ENCODE data around the gene CYB561. TPM values are rescaled to one million over a fixed set of nuclear protein-coding genes. Genes with fewer than 3 reads are reported as not detected.
A peak's percentile ranks its signal among the peaks of the same experiment; 100 is the strongest.

CYB561 gene
- total RNA-seq, 1 donor from 2014 or later = 35.9 TPM

DNA sequence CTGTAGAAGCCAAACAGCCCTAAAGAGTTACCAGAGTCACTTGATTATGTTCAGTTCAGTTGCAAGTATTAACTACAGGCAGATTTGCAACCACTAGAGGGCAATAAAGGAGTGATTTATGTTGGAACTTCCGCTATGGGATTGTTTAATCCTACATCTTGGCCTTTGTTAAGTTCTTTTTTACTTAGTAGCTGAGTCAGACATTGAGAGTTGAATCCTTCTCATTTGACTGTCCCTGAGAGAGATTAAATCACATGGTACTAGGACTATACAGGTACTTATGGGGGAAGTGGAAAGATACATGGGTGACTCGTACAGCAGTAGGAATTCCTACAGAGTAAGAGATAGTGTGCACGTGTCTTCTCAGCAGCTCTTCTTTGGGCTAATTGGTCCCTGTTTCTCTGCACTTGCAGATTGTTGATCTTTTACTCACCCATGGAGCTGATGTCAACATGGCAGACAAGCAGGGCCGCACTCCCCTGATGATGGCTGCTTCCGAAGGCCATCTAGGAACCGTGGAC, 40.3 kb downstream of the CYB561 start:
- DNase-seq = peak; percentile 86

DNA sequence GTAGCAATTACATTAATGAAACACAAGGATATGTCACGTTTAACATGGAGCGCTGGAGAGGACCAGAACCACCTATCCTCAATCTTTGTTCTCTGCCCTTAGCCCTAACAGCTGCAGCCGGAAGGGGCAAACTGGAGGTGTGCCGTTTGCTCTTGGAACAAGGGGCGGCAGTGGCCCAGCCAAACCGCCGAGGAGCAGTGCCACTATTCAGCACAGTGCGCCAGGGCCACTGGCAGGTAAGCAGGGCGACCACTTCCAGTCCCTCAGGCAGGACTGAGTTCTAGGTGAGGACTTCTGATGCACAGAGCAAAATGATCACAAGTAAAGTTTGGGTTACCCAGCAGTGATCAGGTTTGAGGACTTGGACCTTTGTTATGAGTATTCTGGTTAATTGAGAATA, 41.1 kb downstream of the CYB561 start:
- no peak for DNase-seq

DNA sequence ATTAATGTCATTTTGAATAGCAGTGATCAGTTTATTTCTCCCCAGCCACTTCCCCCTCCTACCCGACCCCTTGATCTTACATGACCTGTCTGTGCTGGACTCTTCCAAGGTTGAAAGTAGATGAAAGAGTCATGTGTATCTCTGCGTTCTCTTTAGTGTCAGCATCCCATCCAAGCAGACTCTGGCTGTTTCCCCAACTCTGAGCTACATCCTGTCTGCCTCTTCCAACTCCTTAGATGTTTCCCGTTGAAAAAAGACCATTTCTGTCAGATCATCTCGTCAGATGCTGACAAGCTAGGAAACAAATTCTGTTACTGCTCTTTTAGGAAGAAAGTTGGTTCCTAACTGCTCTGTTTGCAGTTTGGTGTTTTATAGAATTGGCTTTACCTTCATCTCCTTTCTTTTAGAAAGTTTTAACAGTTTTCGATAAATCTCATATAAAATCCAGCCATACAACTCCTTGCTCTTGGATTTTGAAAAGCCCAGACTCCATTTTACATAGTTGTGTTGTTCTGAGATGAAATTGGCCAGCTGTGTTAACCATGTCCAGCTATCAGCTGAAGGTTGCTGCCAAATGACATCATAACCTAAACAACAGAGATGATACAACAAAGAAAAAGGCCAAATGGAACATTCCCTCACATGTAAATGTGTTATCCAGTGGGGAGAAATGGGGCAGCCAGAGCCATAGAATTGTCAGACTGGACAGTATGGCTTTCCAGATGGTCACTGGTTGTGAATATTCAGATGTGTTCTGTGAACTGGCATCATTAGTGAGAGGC, 43.5 kb downstream of the CYB561 start:
- no peak for DNase-seq

DNA sequence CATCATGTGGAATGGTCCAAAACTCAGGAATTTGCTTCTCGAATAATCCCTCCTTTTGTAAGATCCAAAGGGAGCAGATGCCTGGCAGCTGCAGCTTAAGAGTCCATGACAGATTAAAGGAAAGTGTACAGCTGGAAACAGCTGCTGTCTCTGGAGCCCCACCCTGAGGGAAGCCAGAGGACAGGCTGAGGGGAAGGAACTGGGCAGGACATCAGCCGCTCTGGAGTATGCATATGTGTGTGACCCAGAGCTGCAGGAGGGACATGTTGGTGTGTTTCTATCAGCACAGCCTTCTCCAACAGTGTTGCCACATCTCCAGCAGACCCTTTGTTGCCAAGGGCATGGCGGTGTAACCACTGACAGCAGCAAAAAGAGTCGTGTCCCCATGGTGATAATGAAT, 46.2 kb downstream of the CYB561 start:
- no peak for DNase-seq

DNA sequence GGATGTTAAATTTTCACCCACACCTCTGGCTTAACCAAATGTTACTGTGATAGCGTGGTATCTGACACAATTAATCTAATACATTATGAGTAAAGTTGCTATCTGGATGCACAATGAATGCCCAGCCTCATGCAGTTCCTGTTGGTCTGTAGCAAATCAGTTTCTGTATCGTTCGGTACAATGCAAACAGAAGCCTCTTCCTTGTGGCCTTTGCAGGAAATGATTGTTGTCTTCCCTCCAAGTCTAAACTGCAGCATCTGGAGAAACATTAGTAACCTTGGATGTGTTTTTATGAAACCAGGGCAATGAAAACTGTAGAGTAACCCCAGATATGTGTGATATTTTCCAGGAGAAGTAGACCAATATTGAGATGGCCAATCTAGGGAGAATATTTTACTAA, 46.8 kb downstream of the CYB561 start:
- peak; percentile 57 for DNase-seq

DNA sequence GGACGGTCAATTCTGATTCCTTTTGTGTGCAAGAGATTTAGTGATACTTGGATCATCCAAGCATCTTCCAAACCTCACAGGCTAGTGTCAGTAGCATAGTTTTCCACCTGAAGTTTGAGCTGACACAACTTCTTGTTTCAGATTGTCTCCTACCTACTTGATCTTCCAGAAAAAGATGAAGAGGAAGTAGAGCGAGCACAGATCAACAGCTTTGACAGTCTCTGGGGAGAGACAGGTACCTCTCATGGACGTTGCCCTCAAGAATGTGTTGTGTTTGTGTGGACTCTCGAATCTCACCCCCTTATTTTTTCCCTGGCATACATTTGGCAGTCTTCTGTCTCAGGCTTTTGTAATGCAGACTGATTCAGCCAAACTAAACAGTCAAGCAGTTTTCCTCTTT, 47.4 kb downstream of the CYB561 start:
- DNase-seq = no peak

DNA sequence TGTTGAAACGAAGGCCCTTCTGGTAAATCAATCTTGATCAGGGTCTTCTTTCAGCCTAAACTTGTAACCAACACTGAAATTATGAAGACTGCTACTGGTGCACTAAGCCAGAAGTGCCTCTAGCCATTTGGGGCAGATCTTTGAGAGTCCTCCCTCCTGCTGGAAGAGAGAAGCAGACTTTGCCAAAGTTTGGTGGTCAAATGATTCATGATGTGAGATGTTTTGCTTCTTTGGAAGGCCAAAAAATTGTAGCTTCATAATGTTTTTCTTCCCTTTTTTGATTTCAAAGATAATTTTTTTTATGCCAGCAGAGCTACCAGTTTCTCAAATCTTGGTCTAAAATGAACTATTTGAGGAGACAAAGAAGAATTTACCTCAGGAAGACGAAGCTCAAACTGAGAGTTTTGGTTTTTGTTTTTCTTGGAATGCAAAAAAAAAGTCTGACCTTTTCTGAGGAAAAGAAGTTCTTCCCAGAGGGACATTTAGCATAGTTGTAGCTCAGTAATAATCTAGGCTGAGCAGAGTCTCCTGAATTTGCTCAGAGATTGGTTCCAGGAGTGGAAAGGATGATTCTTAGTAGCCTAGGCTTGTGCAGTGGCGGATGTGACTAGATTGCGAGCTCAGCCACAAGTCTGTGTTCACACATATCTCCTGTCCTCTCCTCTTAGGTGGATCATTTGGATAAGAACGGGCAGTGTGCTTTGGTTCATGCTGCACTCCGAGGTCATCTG, 50.9 kb downstream of the CYB561 start:
- DNase-seq = no peak

DNA sequence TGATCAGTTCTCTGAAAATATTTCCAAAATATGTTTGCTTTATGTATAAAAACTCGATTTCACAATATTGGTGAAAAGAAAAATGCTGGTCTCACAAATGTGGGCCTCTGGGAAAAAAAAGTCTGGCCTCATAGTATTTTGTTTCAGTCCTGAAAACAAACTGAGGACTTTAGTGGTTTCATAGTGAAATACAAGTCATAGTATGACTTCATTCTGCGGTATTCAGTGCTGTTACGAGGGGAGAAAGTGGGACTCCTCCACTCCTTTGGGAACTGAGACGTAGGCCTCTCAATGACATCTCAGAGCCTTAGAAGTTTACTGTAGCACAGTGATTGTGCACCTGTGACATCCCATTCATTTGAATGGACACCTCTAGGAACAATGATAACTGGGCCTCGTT, 56.0 kb downstream of the CYB561 start:
- no peak for DNase-seq

DNA sequence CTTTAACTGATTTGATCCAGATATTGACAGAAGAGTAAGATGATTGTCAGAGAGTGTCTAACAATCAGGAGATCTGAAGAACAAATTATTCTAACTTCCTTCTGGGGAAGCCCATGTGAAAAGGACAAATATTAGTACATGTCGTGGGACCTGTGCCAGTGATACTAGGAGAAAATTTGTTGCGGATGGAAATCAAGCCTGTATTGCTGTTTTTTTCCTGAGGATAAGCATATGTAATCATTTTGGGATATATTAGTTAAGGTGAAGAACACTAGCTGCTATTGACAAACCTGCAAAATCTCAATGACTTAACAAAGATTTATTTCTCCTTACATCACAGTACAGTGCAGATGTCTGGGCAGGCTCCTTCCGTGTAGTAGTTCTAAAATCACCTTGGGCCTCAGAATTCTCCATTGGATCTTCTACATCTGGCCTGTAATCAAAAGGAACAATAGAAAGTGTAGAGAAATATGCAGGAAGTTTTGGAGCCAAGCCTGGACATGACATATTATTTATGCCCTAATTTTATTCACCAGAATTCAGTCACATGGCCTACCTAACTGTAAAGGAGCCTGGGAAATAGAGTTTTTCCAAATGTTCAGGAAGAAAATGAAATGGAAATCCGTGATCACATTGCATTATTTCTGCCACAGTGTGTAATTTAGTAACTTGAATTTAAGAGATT, 58.3 kb downstream of the CYB561 start:
- no peak for DNase-seq

DNA sequence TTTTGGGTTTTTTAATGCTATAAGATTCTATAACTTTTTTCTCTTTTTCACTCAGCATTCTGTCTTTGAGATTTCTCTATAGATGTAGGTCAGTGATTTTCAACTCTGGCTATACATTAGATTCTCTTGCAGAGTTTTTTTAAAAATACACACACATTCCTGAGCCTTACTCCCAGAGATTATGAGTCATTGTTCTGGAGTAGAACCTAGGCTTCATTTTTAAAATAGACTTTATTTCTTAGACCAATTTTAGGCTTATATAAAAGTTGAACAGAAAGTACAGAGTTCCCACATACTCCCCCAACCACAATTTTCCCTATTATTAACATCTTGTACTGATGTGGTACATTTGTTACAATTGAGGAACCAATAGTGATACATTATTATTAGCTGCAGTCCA, 63.3 kb downstream of the CYB561 start:
- no peak for DNase-seq

Other genes with a start within 250 kb of the CYB561 start
- 155 and 366 TPM in 2 replicates for gene ACE, start 30.8 kb upstream of the CYB561 start, total RNA-seq
- gene KCNH6, start 77.1 kb upstream of the CYB561 start, total RNA-seq = 0.05 TPM in 1 of 2 replicates, not detected in the other
- gene DCAF7, start 104.2 kb upstream of the CYB561 start, total RNA-seq = 27.9 and 55.2 TPM in 2 replicates
- 15.5 and 24.3 TPM in 2 replicates for gene TACO1, start 154.6 kb upstream of the CYB561 start, total RNA-seq
- 138 and 207 TPM in 2 replicates for gene MAP3K3, start 176.1 kb upstream of the CYB561 start, total RNA-seq

All from dermis blood vessel endothelial cell (primary cell).